Esophagus squamous epithelium (tissue), 4 donors: ENCODE measurements around the gene NPM1.

Experiments used
- CTCF ChIP-seq, 6 experiments: fragments of 450-650 bp in 4 of 6; fragments of 200-600 bp in 2 of 6; sonication (generic) in 2 of 6; IDR thresholded peaks; one replicate each; pipeline ENCODE4 v1.5.1; 2016 to 2019; ENCODE audit warnings: antibody characterized with exemption in 6 of 6, mild to moderate bottlenecking in 4 of 6, moderate library complexity in 4 of 6
- POLR2A ChIP-seq, 4 donors: fragments of 450-650 bp; IDR thresholded peaks; one replicate each; pipeline ENCODE4 v1.6.1; 2017; ENCODE audit warnings: antibody characterized with exemption in 4 of 4, mild to moderate bottlenecking in 4 of 4, moderate library complexity in 3 of 4

DNA sequence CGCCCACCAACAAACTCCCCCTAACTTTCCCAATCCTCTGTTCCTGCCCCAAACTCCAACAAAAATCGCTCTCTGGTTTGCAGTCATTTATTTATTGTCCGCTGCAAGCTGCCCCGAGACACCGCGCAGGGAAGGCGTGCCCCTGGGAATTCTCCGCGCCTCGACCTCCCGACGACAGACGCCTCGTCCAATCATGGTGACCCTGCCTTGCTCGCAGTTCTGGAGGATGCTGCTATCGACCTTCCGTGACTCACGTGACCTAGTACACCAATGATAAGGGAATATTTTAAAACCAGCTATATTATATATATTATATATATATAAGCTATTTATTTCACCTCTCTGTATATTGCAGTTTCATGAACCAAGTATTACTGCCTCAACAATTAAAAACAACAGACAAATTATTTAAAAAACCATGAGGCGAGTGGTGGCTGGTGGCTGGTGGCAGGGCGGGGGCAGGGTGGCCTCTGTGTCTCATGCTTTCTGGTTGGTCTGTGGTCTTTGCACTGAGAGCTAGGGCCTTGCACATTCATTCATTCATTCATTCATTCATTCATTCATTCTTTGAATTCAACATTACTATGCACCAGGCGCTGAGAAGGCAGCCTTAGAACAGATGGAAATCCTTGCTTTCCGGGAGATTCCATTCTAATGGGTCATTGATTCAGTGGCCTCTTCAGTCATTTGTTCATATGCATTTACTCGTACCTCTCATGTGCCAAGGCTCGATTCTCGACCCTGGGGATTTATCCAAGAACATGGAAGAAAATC, 69.7 kb downstream of the NPM1 start:
- no peak for TF ChIP-seq CTCF (IDR thresholded peaks at IDR 0.05)
- no peak for TF ChIP-seq POLR2A (IDR thresholded peaks at IDR 0.05)
